Immature natural killer cell (primary cell): Measurements from ENCODE around the gene UBAC1. TPM values are rescaled to one million over a fixed set of nuclear protein-coding genes. Genes with fewer than 3 reads are reported as not detected.

Experiments used
- DNase-seq, 3 donors: peaks; one replicate each; pipeline ENCODE4 v3.0.0; 2022; ENCODE audit warnings: mixed read lengths in 1 of 3
- H3K27ac Mint-ChIP-seq, 6 donors: one replicate each; pipeline ENCODE4 v1.8.0; 2020; ENCODE audit warnings: mixed read lengths in 6 of 6, mild to moderate bottlenecking in 5 of 6, inconsistent platforms in 4 of 6, moderate library complexity in 3 of 6
- H3K27me3 Mint-ChIP-seq, 3 donors: one replicate each; pipeline ENCODE4 v1.8.0; 2020 to 2021; ENCODE audit warnings: low read depth in 3 of 3, mild to moderate bottlenecking in 3 of 3, mixed read lengths in 3 of 3, moderate library complexity in 3 of 3, inconsistent platforms in 1 of 3
- H3K36me3 Mint-ChIP-seq, 3 donors: one replicate each; pipeline ENCODE4 v1.8.0; 2020; ENCODE audit warnings: mixed read lengths in 3 of 3, inconsistent platforms in 2 of 3, mild to moderate bottlenecking in 2 of 3
- H3K4me1 Mint-ChIP-seq, 2 donors: one replicate each; pipeline ENCODE4 v1.8.0; 2020; ENCODE audit warnings: inconsistent platforms in 2 of 2, mild to moderate bottlenecking in 2 of 2, mixed read lengths in 2 of 2, moderate library complexity in 1 of 2
- H3K4me3 Mint-ChIP-seq, 5 donors: one replicate each; pipeline ENCODE4 v1.8.0; 2020; ENCODE audit warnings: mild to moderate bottlenecking in 5 of 5, mixed read lengths in 5 of 5, inconsistent platforms in 3 of 5, moderate library complexity in 3 of 5
- H3K9me3 Mint-ChIP-seq, 6 donors: one replicate each; pipeline ENCODE4 v1.8.0; 2020; ENCODE audit warnings: mild to moderate bottlenecking in 6 of 6, mixed read lengths in 6 of 6, inconsistent platforms in 4 of 6, moderate library complexity in 3 of 6
- polyA plus RNA-seq, 3 donors: library from polyadenylated mRNA; unstranded; fragments of 300-500 nt; fragmentation: Illumina TruSeq; gene quantifications; one replicate each; pipeline ENCODE4 v1.2.3, GENCODE V29; 2021

UBAC1 gene
- polyA plus RNA-seq, 3 donors from 2014 or later = 16.4 to 28.3 (median 17.7) TPM

DNA sequence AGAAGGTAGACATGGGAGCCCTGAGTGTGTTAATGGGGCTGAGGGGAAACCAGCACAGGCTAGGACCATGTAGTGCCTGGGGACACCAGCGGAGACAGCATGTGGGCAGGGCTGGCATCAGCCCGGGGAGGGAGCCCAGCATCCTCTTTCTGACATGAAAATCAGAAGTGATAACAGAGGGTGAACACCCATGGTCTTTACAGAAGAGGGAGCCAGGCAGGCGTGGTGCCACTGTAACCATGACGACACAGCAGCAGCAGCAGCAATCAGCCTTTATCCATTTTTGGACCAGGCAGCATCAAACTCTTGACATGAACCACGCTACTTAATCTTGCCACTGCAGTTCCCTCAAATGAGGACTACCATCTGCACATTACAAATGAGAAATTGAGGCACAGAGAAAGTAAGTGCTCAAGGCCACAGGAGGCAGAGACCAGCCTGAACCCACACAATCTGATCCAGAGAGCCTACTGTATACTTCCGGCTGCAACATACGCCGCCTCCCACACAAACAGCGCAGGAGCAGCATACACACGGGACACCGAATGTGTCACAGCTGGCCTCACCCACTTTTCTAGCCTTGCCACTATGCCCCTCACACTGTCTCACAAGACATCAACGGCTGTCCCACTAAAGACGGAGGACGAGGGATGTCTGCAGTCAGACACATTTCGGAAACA, 77.6 kb downstream of the UBAC1 start:
- Mint-ChIP-seq H3K36me3 (peaks cover 0 to 3% (median 0%) of the 10 kb centered on the region in 3 donors), H3K4me1 (peaks cover 38 to 63% of the 10 kb centered on the region in 2 donors), H3K4me3 (no peak overlapping the region), H3K9me3 (no peaks in the 10 kb centered on the region), H3K27me3 (peaks cover 0 to 4% (median 2%) of the 10 kb centered on the region in 3 donors), H3K27ac (peak overlapping the region in 2 of 6 donors; percentile 4 to 20)
- no peak for DNase-seq

Other genes starting within 250 kb of the UBAC1 start
- 1 to 10 TPM in 2 of 3 donors, under 1 TPM in 1; 0.10 to 1.7 (median 1.1) TPM for gene CAMSAP1, start 53.8 kb downstream of the UBAC1 start, polyA plus RNA-seq
- gene NACC2, start 133.9 kb upstream of the UBAC1 start, polyA plus RNA-seq = 1 to 10 TPM; 2.1 to 6.2 (median 2.8) TPM
- 10 to 100 TPM; 44.3 to 78.6 (median 44.6) TPM for gene TMEM250, start 157.5 kb upstream of the UBAC1 start, polyA plus RNA-seq
- gene LHX3, start 243.8 kb upstream of the UBAC1 start, polyA plus RNA-seq = not detected